Suprapubic skin (tissue), 4 donors: ENCODE measurements around the gene CXCL5.

Experiments used
- POLR2A ChIP-seq, 2 donors: fragments of 450-650 bp; IDR thresholded peaks; one replicate each; pipeline ENCODE4 v1.6.1; 2017; ENCODE audit warnings: antibody characterized with exemption in 2 of 2, mild to moderate bottlenecking in 2 of 2, moderate library complexity in 2 of 2
- POLR2AphosphoS5 ChIP-seq, 3 donors: sonication (generic); formaldehyde crosslinking; IDR thresholded peaks; one replicate each; pipeline ENCODE4 v1.6.1; 2017; ENCODE audit warnings: antibody characterized with exemption in 3 of 3
- TF ChIP-seq, protein P1 (sequence below), 2 donors: fragments of 200-600 bp in 1 of 2; fragments of 450-650 bp in 1 of 2; sonication (generic) in 1 of 2; IDR thresholded peaks; one replicate each; pipeline ENCODE4 v1.5.1; 2016 to 2019; ENCODE audit warnings: antibody characterized with exemption in 2 of 2, mild to moderate bottlenecking in 1 of 2, moderate library complexity in 1 of 2

DNA sequence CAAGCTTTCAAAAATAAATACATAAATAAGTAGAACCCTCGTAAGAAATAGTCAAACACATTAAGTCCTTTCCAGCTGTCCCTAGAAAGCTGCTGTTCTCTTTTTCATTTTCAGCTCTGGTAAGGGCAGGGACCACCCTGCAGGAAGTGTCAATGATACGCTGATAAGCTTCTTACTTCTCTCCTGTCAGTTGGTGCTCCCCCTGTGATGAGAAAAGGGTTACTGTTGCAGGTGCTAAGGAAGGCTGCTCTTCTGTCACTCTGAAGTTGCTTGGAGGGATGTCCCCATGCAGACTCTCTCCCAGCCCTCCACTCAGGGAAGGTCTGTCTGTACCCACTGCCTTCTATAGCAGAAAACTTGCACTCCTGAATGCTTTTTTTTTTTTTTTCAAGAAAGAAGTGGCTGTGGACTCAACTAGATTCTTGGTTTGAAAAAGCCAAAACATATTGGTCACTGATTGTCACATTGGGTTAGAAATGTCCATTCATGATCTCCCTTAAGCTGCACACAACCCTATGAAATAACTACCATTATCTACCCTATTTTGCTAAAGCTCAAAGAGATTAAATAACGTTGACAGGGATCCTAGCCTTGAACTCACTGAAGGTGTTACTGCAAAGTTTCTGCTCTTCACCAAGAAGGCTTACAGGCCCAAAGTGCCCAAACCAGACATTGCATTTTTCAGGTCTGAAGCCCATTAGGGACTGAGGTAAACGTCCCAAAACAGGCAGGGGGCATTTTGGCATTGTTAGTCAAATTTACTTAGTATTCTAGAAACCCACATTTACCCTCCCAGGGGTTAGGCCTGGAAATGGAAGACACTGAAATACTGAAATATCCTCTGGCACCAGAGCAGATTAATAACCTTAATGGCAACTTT lies 38.8 kb upstream of the CXCL5 start:
- TF ChIP-seq, protein P1, sequence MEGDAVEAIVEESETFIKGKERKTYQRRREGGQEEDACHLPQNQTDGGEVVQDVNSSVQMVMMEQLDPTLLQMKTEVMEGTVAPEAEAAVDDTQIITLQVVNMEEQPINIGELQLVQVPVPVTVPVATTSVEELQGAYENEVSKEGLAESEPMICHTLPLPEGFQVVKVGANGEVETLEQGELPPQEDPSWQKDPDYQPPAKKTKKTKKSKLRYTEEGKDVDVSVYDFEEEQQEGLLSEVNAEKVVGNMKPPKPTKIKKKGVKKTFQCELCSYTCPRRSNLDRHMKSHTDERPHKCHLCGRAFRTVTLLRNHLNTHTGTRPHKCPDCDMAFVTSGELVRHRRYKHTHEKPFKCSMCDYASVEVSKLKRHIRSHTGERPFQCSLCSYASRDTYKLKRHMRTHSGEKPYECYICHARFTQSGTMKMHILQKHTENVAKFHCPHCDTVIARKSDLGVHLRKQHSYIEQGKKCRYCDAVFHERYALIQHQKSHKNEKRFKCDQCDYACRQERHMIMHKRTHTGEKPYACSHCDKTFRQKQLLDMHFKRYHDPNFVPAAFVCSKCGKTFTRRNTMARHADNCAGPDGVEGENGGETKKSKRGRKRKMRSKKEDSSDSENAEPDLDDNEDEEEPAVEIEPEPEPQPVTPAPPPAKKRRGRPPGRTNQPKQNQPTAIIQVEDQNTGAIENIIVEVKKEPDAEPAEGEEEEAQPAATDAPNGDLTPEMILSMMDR (IDR thresholded peaks at IDR 0.05): no peak
- no peak for TF ChIP-seq POLR2AphosphoS5 (IDR thresholded peaks at IDR 0.05)
- TF ChIP-seq POLR2A (IDR thresholded peaks at IDR 0.05): no peak
